ENCODE data around the gene DNASE2.
A peak's percentile ranks its signal among the peaks of the same experiment; 100 is the strongest.

DNASE2 gene

DNA sequence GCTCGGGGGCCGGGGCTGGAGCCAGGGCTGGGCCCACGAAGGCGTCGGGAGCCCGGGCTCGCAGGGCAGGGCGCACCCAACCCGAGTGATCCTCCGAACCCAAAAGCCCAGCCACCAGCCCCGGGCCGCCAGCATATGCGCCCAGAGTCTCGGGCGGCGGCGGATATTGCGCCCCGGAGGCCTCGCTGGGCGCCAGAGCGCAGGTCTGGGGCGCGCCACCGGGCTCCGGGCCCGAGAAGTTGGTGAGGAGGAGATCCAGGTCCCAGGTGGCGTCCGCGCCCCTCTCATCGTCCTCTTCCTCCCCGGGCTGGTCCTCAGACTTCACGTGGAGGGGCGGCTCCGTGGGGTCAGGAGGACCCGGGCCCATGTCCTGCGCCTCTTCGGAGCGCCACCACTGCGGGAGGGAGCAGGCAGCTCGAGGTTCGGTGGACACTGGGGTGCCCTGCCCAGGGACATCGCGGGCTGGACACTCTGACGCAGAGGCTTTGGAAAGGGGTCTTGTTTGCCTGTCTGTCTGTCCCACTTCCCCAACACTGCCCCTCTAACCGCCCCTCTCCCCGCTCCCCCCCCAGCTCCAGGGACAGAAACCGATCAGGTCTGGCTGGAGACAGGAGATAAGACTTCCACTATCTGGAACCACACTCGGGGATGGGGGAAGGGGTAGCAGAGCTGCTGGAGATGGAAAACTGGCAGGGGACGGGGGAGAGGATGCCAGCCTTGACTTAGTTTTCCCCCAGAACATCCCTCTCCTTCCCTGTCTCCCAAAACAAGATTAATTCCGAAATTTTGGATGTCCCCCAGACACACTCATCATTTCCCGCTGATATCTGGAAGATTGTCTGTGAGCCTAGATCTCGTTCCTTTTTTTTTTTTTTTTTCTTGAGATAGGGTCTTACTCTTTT, 4.8 kb upstream of the DNASE2 start:
- no peak for DNase-seq

DNA sequence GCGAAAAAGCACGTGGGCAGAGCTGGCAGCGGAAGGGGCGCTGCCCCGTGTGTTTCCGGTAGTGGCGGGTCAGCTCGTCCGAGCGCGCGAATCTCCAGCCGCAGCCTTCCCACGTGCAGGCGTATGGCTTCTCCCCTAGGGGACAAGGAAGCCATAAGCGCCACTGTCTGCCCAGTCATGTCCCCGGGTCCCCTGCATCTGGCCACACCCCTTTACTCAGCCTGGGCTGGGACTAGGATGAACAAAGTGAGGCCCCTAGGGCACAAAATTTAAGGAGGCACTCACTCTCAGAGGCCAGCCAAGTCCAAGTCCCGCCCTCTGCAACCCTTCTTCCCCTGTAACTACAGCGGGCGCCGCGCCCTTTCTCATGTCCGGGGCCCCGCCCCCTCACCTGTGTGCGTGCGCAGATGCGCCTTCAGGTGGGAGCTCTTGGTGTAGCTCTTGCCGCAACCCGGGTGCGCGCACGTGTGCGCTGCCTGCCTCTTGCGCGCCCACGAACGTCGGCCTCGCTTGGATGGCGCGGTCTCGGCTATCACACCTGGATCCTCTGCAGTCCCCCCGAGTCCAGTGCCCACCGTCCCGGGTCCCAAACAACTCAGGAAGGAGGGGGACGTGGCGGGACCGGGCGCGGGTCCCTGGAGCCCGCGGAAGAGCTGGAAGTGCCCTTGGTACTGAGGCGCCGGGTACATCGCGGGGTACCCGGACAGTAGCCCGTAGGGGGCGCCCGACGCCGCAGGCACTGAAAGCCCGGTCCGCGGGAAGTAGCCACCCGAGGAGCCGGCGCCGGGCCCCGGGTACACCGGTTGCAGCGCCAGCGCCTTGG, 3.9 kb upstream of the DNASE2 start:
- peak; percentile 85 for DNase-seq

DNA sequence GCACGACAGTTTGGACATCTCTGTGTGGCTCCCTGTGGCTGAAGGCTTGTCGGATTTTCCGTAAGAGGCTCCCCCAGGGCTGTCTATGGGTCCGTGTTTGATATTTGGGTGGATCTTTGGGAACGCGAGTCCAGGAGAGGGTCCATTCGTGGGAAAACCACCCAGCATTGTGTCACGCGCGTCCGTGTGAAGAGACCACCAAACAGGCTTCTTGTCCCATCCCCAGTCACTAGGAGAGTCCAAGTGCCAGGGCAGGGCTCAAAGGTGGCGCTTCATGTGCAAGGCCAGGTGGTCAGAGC, 3.3 kb upstream of the DNASE2 start:
- DNase-seq, result no peak

DNA sequence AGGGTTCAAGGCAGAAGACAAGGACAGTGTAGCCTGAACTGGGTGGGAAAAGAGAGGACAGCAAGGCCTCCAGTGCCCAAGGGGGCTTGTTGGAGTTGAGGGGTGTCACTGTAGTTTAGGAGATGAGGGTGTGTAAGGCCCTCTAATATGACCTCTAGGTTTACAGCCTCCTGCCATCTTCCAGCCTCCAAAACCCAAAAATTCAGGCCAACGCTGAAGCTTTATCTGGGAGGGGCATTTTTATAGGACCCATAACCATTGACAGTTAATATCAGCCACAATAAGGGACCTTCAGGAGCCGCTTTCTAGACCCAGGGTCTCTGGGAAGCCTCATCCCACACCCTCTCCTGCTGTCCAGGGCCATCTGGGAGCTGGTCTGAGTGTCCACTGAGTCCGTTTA, 3.0 kb upstream of the DNASE2 start:
- no peak for DNase-seq

DNA sequence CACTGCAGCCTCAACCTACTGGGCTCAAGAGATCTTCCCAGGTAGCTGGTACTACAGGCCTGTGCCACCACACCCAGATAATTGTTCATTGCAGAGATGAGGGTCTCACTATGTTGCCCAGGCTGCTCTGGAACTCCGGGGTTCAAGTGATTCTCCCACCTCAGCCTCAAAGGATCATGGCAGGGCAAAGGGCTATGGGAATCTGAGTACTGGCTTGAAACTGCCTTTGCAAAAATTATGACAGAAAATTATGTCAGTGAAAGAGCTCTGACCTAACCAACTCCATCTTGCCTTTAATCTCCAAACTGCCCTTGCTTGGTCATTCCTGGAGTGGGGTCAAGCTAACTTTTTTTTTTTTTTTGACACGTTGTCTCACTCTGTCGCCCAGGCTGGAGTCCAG, 1.3 kb upstream of the DNASE2 start:
- no peak for DNase-seq

DNA sequence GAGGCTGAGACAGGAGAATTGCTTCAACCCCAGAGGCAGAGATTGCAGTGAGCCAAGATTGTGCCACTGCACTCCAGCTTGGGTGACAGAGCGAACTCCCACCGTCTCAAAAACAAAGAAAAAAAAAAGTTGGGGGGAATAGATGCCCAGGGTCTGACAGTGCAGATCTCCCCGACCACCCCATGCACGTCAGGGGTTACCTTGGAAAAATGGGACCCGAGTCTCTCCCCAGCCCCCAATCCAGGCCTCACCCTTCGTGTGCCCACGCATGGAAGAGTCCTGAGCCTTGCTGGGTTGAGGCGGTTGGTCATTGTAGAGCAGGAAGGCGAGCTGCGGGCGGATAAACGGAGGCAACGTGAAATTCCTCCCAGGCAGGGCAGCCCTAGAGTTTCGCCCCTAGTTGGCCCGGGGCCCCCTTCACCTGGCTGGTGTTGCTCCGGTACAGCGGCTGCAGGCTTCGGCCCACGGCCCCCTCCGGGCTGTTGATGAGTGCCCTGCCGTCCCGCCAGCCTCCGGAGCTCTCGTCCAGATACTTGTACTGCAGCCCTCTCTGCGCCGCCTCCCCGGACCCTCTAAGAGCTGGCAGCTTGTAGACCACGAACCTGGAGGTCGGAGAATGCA, 588 bp downstream of the DNASE2 start:
- no peak for DNase-seq

DNA sequence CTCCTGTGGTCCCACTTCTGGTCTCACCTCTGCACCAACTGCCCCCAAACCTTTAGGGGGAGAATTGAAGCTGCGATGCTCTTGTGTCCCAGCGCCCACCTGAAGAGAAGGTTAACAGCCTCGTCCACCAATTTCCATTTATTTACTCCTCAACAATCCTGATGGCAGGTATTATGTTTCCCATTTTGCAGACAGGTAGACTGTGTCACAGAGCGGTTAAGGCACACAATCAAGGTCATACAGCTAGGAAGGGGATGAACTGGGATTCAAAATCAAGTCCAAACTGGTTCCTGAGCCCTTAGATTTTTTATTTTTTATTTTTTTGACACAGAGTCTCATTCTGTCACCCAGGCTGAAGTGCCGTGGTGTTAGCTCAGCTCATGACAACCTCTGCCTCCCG, 6.2 kb downstream of the DNASE2 start:
- no peak for DNase-seq

DNA sequence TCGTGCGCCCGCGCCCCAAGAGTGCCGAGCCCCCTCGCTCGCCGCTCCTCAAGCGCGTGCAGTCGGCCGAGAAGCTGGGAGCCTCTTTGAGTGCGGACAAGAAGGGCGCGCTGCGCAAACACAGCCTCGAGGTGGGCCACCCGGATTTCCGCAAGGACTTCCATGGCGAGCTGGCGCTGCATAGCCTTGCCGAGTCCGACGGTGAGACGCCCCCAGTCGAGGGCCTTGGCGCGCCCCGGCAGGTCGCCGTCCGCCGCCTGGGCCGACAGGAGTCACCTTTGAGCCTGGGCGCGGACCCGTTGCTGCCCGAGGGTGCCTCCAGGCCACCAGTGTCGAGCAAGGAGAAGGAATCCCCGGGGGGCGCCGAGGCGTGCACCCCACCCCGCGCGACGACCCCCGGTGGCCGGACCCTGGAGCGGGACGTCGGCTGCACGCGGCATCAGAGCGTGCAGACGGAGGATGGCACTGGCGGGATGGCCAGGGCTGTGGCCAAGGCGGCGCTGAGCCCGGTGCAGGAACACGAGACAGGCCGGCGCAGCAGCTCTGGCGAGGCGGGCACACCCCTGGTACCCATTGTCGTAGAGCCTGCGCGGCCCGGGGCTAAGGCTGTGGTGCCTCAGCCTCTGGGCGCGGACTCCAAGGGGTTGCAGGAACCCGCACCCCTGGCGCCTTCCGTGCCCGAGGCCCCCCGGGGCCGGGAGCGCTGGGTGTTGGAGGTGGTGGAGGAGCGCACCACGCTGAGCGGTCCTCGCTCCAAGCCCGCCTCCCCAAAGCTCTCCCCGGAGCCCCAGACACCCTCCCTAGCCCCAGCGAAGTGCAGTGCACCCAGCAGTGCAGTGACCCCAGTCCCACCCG, 7.1 kb downstream of the DNASE2 start:
- no peak for DNase-seq

DNA sequence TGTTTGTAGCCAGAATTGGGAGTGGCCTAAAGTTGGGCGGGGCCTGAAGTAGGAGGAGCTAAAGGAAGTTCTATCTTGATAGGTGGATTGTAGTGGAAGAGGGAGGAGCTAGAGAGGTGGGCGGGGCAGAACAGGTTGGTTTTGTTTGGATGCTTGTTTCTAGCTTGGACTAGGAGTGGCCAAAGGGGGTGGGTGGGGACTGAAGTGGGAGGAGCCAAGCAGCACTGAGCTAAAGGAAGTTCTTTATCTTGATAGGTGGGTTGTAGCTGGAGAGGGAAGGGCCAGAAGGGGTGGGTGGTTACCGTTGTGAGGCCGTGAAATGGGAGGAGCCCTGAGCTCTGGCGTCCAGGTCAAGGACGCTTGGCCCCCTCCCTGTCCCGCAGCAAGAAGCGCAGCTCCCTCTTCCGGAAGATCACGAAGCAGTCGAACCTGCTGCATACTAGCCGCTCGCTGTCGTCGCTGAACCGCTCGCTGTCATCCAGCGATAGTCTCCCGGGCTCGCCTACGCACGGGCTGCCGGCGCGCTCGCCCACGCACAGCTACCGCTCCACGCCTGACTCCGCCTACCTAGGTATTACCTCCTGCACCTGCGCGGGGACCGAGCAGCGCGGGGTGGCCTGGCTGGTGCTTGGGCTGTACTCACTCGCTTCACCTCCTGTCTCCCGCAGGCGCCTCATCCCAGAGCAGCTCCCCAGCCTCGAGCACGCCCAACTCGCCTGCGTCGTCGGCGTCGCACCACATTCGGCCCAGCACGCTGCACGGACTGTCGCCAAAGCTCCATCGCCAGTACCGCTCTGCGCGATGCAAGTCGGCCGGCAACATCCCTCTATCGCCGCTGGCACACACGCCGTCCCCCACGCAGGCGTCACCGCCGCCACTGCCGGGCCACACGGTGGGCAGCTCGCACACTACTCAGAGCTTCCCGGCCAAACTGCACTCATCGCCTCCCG, 8.0 kb downstream of the DNASE2 start:
- DNase-seq, result peak; percentile 52

DNA sequence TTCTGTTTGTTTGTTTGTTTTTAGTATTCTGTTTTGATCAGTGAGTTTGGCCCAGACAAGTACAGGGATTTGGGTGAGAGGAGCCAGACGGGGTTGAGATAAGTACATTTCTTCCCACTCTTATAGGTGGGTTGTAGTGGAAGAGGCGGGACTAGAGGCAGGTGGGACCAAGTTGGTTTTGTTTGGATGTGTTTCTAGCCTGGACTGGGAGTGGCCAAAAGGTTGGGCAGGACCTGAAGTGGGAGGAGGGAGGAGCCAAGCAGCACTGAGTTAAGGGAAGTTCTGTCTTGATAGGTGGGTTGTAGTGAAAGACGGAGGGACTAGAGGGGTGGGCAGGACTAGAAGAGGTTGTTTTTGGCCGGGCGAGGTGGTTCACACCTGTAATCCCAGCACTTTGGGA, 9.0 kb downstream of the DNASE2 start:
- no peak for DNase-seq

DNA sequence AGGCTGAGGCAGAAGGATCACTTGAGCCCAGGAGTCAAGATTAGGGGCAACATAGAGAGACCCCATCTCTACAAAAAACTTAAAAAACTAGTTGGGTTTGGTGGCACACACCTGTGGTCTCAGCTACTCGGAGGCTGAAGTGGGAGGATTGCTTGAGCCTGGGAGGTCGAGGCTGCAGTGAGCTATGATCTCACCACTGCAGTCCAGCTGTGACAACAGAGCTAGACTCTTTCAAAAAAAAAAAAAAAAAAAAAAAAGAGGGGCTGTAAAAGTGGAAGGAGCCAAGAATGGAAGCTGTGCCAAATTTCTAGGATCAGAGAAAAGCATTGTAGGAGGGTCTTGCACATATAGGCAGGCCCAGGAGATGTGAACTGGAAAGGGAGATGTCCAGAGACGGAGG, 9.6 kb downstream of the DNASE2 start:
- no peak for DNase-seq

DNA sequence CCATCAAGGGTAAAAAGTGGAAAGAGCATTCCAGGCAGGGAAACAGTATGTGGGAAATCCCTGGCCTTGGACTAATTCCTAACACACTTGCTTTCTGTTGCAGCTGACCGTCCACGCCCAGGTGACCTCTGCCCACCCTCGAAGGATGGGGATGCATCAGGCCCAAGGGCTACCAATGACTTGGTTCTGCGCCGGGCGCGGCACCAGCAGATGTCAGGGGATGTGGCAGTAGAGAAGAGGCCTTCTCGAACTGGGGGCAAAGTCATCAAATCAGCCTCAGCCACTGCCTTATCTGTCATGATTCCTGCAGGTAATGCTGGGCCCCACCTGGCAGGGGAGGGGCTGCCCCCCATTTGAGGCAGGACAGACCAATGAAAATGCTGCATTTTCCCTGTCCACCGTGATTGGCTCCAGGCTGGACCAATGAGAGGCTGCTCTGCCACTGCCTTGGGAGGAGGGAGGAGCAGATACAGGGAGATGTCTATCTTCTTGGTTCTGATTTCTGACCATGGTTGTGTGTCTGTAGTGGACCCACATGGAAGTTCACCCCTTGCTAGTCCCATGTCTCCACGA, 12.6 kb downstream of the DNASE2 start:
- DNase-seq, result no peak

DNA sequence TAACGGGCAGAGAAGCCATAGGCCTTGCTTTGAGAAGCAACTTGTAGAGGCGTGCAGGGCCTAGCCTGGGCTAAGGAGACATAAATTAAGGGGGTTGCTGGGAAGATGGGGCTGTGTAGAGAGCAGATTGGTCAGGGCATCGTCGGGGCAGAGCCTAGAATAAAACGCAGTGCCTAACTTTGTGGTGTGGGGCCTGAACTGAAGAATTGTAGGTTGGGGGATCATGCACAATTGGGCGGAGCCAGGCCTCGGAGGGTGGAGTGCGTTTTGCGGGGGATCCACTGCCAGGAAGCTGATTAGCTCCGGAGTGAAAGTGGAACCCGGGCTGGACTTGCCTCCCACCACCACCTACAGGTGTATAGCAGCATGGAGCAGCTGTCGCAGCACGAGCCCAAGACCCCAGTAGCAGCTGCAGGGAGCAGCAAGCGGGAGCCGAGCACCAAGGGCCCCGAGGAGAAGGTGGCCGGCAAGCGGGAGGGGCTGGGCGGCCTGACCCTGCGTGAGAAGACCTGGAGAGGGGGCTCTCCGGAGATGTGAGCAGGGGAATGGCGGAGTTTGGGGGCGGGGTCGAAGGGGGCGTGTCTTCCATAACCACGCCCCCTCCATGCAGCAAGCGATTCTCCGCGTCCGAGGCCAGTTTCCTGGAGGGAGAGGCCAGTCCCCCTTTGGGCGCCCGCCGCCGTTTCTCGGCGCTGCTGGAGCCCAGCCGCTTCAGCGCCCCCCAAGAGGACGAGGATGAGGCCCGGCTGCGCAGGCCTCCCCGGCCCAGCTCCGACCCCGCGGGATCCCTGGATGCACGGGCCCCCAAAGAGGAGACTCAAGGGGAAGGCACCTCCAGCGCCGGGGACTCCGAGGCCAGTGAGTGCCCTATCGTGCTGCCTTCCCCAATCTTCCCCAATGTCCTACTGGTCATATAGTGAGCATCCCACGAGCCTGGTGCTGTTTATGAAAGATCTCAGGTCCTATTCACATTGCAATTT, 13.8 kb downstream of the DNASE2 start:
- peak; percentile 35 for DNase-seq

DNA sequence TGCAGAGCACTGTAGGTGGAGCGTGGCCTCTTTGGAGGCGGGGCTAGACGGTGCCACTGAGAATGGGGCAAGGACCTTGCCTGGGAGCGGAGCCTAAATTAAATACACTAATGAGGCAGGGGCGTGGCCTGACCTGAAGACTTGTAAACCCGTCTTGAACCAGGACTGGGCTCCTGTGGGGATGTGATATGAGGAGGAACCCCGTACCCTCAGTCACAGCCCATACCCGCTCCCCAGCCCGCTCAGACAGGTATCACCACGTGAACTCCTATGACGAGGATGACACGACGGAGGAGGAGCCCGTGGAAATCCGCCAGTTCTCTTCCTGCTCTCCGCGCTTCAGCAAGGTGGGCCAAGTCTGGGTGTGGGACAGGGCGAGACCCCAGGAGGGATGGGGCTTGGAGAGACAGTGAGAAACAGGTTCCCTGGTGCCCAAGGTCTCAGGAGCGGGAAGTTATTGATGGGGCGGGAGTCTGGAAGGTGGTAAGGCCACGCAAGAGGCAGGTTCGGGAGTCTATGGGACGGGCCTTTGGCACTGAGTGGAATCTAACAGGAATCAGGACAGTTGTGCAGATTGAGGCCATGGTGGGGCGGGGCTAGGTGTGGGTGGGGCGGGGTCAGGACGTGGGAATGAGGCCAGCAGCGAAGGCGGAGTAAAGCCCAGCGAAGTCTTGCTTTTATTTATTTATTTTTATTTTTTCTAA, 14.7 kb downstream of the DNASE2 start:
- DNase-seq, result no peak

DNA sequence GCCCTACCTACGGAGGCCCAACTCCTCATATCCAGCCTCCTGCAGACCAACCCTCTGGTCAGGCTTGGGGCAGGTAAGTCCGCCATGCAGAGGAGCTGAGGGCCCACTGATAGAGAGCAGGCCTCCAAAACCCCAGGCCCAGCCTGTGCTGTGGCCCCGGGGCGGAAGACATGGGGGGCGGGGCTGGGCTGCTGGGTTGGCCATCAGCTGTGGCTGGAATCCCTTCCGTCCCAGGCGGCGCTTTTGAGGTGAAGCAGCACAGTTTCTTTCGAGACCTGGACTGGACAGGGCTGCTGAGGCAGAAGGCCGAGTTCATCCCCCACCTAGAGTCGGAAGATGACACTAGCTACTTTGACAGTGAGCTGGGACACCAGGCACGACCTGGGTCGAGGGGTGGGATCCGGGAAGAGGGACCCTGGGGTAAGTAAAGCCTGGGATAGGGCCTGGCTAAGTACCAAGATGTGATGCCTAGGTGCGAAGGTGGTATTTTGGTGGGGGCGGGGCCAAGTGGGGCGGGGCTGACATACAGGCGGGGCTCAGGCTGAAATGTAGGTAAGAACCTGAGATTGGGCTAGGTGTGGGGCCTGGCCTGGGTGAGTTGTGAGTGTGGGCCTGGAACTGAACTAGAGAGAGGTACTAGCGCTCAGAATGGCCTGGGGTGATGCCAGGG, 15.4 kb downstream of the DNASE2 start:
- no peak for DNase-seq

DNA sequence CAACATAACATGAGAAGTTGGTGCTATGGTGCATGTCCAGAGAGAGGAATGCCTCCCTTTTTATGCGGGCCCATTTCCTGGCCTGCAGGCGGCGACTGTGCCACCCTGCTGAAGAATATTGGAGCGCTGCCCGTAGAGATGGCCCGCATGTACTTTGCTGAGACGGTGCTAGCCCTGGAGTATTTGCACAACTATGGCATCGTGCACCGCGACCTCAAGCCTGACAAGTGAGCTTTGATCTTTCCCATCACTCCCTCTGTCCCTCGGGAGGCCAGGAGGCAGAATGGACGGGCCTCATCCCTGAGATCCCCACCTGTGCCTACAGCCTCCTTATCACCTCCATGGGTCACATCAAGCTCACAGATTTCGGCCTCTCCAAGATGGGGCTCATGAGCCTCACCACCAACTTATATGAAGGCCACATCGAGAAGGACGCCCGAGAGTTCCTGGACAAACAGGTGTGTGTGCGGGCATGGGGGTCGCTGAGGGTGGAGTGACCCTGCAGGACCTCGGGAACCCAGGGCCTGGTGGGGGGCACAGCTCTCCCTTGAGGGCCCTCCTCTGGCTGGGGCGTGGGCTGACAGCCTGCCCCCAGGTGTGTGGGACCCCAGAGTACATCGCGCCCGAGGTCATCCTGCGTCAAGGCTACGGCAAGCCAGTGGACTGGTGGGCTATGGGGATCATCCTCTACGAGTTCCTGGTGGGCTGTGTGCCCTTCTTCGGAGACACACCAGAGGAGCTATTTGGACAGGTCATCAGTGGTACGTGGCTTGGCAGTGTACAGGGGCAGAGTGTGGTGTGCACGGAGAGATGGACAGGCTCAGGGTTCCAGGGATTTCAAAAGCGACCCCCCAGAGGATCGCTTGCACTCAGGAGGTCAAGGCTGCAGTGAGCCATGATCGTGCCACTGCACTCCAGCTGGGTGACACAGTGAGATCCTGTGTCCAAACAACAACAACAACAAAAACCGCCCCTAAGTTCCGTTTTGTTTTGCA, 16.2 kb downstream of the DNASE2 start:
- no peak for DNase-seq

DNA sequence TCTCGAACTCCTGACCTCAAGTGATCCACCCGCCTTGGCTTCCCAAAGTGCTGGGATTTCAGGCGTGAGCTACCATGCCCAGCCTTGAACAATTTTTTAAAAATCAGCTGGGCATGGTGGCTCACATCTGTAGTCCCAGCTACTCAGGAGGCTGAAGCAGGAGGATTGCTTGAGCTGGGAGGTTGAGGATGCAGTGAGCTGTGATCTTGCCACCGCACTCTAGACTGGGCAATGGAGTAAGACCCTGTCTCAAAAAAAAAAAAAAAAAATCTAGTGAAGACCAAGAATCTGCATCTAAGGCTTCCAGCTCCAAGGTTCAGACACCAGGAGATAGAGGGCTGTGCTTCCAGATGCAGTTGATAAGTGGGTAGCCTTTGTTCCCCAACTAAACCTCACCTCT, 17.1 kb downstream of the DNASE2 start:
- DNase-seq, result no peak
